OCI-LY3 (cell line): ENCODE measurements around the gene CFAP57.

Experiments
- EZH2phosphoT487 ChIP-seq: fragments of 200-600 bp; shearing (Covaris generic); IDR thresholded peaks from 2 replicates; pipeline ENCODE4 v1.6.1; 2018; ENCODE audit warnings: antibody characterized with exemption, mixed run types, low read depth
- TF ChIP-seq, protein P1 (sequence below): fragments of 200-600, 300-600 bp; sonication (generic); IDR thresholded peaks from 2 replicates; pipeline ENCODE4 v1.5.1; 2014; ENCODE audit warnings: antibody characterized with exemption, low read length, low read depth

DNA sequence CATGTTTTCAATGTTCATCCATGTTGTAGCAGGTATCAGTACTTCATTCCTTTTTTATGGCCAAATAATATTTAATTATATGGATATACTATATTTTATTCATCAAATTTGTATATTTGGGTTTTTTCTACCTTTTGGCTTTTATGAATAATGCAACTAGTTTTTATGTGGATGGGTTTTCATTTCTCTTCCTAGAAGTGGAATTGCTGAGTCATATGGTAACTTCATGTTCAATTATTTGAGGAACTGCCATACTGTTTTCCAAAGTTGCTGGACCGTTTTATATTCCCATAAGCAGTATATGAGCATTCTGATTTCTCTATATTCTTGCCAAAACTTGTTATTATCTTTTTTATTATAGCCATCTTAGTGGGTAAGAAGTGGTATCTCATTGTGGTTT lies 16.0 kb downstream of the CFAP57 start:
- TF ChIP-seq, protein P1, sequence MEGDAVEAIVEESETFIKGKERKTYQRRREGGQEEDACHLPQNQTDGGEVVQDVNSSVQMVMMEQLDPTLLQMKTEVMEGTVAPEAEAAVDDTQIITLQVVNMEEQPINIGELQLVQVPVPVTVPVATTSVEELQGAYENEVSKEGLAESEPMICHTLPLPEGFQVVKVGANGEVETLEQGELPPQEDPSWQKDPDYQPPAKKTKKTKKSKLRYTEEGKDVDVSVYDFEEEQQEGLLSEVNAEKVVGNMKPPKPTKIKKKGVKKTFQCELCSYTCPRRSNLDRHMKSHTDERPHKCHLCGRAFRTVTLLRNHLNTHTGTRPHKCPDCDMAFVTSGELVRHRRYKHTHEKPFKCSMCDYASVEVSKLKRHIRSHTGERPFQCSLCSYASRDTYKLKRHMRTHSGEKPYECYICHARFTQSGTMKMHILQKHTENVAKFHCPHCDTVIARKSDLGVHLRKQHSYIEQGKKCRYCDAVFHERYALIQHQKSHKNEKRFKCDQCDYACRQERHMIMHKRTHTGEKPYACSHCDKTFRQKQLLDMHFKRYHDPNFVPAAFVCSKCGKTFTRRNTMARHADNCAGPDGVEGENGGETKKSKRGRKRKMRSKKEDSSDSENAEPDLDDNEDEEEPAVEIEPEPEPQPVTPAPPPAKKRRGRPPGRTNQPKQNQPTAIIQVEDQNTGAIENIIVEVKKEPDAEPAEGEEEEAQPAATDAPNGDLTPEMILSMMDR = no peak
- no peak for TF ChIP-seq EZH2phosphoT487
